CD4-positive, alpha-beta T cell (primary cell): ENCODE data around the gene ARID4B. TPM values are rescaled to one million over a fixed set of nuclear protein-coding genes. Genes with fewer than 3 reads are reported as not detected.
A peak's percentile ranks its signal among the peaks of the same experiment; 100 is the strongest.
"Not testable (repeated sequence)": the region's sequence is repeated elsewhere in the genome, so short reads cannot be mapped to it uniquely, and the experiment has no call there.

Experiments used
- ATAC-seq: fragments of 200-7000 bp; cut with Tn5 transposase; one replicate; pipeline ENCODE4 v1.10.0; 2022; ENCODE audit warnings: mild to moderate bottlenecking; ENCODE audit not compliant: poor library complexity
- CTCF ChIA-PET: fragments of 350-600 bp; sonication (Branson Sonifier 250); formaldehyde crosslinking; loops from one replicate; lab custom pipeline; 2021; ENCODE audit warnings: antibody characterized with exemption, inconsistent platforms; lab: Charles Lee
- POLR2A ChIA-PET: fragments of 350-600 bp; sonication (Branson Sonifier 250); formaldehyde crosslinking; loops from one replicate; lab custom pipeline; 2021; ENCODE audit warnings: antibody characterized with exemption, inconsistent platforms; lab: Charles Lee
- DNase-seq, 14 experiments: peaks; one replicate each; pipeline ENCODE4 v3.0.0-alpha.2; 2013 to 2020; ENCODE audit warnings: mixed read lengths in 2 of 14
- H3K27ac ChIP-seq, 2 donors: one replicate each; pipeline versions ENCODE4 v1.5.1 to v1.7.0; 2013; ENCODE audit warnings: low read length in 2 of 2, low read depth in 1 of 2, mild to moderate bottlenecking in 1 of 2
- H3K27me3 ChIP-seq, 2 experiments: 1 replicate in 1 of 2; 2 replicates in 1 of 2; pipeline versions ENCODE4 v1.6.1 to v1.7.0; 2013; ENCODE audit warnings: low read length in 2 of 2, control low read depth in 1 of 2, mild to moderate bottlenecking in 1 of 2, moderate library complexity in 1 of 2; ENCODE audit not compliant: insufficient read depth in 2 of 2, control insufficient read depth in 1 of 2
- H3K36me3 ChIP-seq: one replicate; pipeline ENCODE4 v1.6.1; 2013; ENCODE audit warnings: low read length, control low read depth; ENCODE audit not compliant: insufficient read depth
- H3K4me1 ChIP-seq: one replicate; pipeline ENCODE4 v1.6.1; 2013; ENCODE audit warnings: low read length, control low read depth; ENCODE audit not compliant: insufficient read depth
- H3K4me3 ChIP-seq: one replicate; pipeline ENCODE4 v1.5.1; 2013; ENCODE audit warnings: mild to moderate bottlenecking, low read length, moderate library complexity
- H3K9me3 ChIP-seq, 2 experiments: 1 replicate in 1 of 2; 2 replicates in 1 of 2; pipeline versions ENCODE4 v1.6.1 to v1.7.0; 2013; ENCODE audit warnings: low read length in 2 of 2, mild to moderate bottlenecking in 2 of 2, control low read depth in 1 of 2, moderate library complexity in 1 of 2; ENCODE audit not compliant: control insufficient read depth in 1 of 2, insufficient read depth in 1 of 2
- H3K27ac Mint-ChIP-seq: one replicate; pipeline ENCODE4 v1.8.0; 2020; ENCODE audit warnings: mixed read lengths
- H3K27me3 Mint-ChIP-seq: one replicate; pipeline ENCODE4 v1.8.0; 2021; ENCODE audit warnings: mixed read lengths
- H3K36me3 Mint-ChIP-seq: one replicate; pipeline ENCODE4 v1.8.0; 2021; ENCODE audit warnings: low read depth, mixed read lengths
- H3K4me1 Mint-ChIP-seq: one replicate; pipeline ENCODE4 v1.8.0; 2021; ENCODE audit warnings: low read depth, mixed read lengths
- H3K4me3 Mint-ChIP-seq: one replicate; pipeline ENCODE4 v1.8.0; 2020; ENCODE audit warnings: mild to moderate bottlenecking, mixed read lengths
- H3K9me3 Mint-ChIP-seq: one replicate; pipeline ENCODE4 v1.8.0; 2020; ENCODE audit warnings: mixed read lengths
- CTCF ChIP-seq: fragments of 200-600 bp; IDR thresholded peaks from one replicate; pipeline ENCODE4 v1.8.0; 2022; ENCODE audit warnings: antibody characterized with exemption, mild to moderate bottlenecking
- intact Hi-C, 2 experiments: fragments of 100-400 bp; cut with DNase I in 1 of 2; cut with micrococcal nuclease in 1 of 2; formaldehyde crosslinking; loops; one replicate each; pipeline versions ENCODE4 v1.15.1 to v1.9.0; 2023 to 2025; cut with DNase I, micrococcal nuclease
- total RNA-seq, 174 experiments: library from RNA in 2 of 174; stranded (reverse) in 2 of 174; gene quantifications; one replicate each; pipeline ENCODE4 v1.2.3 and lab custom pipeline; 2021 to 2026

The ARID4B gene
- total RNA-seq, 2 experiments from 2014 or later = 127 to 130 TPM

- ChIA-PET POLR2A (interaction anchor here (0.6 to 2.1 kb wide), 37 partner anchors 9 to 1634 kb away, joined by 3 to 67 read pairs (median 5); partner anchors contain the start of genes ARID4B, B3GALNT2, COA6 and GGPS1), CTCF (interaction anchor here (0.8 to 1.3 kb wide), 8 partner anchors 11 to 256 kb away, joined by 3 to 4 read pairs (median 3); no protein-coding TSS in a partner anchor)
- H3K27me3 ChIP-seq = no peaks in the 10 kb centered on the region
- TF ChIP-seq CTCF = no peak
- peak; percentile 86 to 96 (median 90) for DNase-seq
- H3K4me3 Mint-ChIP-seq = peak within 1 kb of the TSS; percentile 95
- peak; percentile 84 for ATAC-seq
- peaks cover 27% of the 10 kb centered on the region for H3K36me3 Mint-ChIP-seq
- H3K9me3 Mint-ChIP-seq = no peaks in the 10 kb centered on the region
- H3K4me1 Mint-ChIP-seq = peaks cover 26% of the 10 kb centered on the region
- peak within 1 kb of the TSS; percentile 97 for H3K27ac Mint-ChIP-seq
- no peaks in the 10 kb centered on the region for H3K27me3 Mint-ChIP-seq
- peak within 1 kb of the TSS; percentile 82 to 88 for H3K27ac ChIP-seq
- H3K4me1 ChIP-seq = peaks cover 43% of the 10 kb centered on the region
- H3K9me3 ChIP-seq = no peaks in the 10 kb centered on the region
- H3K4me3 ChIP-seq = peak within 1 kb of the TSS; percentile 75
- intact Hi-C loops = loop anchor here (1.0 to 10.0 kb wide), 6 partner anchors 32 to 168 kb away; partner anchors contain the start of genes TOMM20 (in 2 of the 2), ARID4B (in 1 of the 2) and GGPS1 (in 1 of the 2)
- peaks cover 35% of the 10 kb centered on the region for H3K36me3 ChIP-seq
Observed at GRCh38 chr1:235160957-235161684, 166.9 kb downstream of the ARID4B start, which contains the start of gene RBM34. Gene RBM34 (minus strand): TSS chr1:235161250. CDS start chr1:235161226, 24 bp downstream.

GRCh38 chr1:235160383-235160956, 167.5 kb downstream of the ARID4B start:
- peaks cover 26% of the 10 kb centered on the region for H3K4me1 Mint-ChIP-seq
- Histone ChIP-seq H3K4me1 (peaks cover 43% of the 10 kb centered on the region), H3K9me3 (no peaks in the 10 kb centered on the region), H3K27me3 (no peaks in the 10 kb centered on the region), H3K36me3 (peaks cover 35% of the 10 kb centered on the region), H3K4me3 (peak overlapping the region; percentile 75), H3K27ac (peak overlapping the region; percentile 82 to 88)
- TF ChIP-seq CTCF = no peak
- ATAC-seq (peak; percentile 63), DNase-seq (peak in 4 of 14 experiments; percentile 14 to 79 (median 71))
- POLR2A ChIA-PET = interaction anchor here (0.6 to 2.1 kb wide), 34 partner anchors 8 to 1635 kb away, joined by 3 to 67 read pairs (median 6); partner anchors contain the start of genes ARID4B, B3GALNT2, COA6 and GGPS1
- H3K27ac Mint-ChIP-seq = peak overlapping the region; percentile 97
- no peaks in the 10 kb centered on the region for H3K9me3 Mint-ChIP-seq
- H3K27me3 Mint-ChIP-seq = no peaks in the 10 kb centered on the region
- intact Hi-C loops = loop anchor here (2.0 to 10.0 kb wide), 5 partner anchors 32 to 168 kb away; partner anchors contain the start of genes ARID4B (in 1 of the 2), GGPS1 (in 1 of the 2) and TOMM20 (in 1 of the 2)
- CTCF ChIA-PET = interaction anchor here (0.8 to 1.3 kb wide), 8 partner anchors 10 to 257 kb away, joined by 3 to 4 read pairs (median 3); no protein-coding TSS in a partner anchor
- H3K4me3 Mint-ChIP-seq = peak overlapping the region; percentile 95
- H3K36me3 Mint-ChIP-seq = peaks cover 27% of the 10 kb centered on the region

- H3K9me3 Mint-ChIP-seq, ATAC-seq, DNase-seq, H3K27me3 ChIP-seq, H3K27ac ChIP-seq, H3K27me3 Mint-ChIP-seq, H3K9me3 ChIP-seq: not testable (repeated sequence)
- peak overlapping the region; percentile 95 for H3K4me3 Mint-ChIP-seq
- H3K36me3 Mint-ChIP-seq = peaks cover 29% of the 10 kb centered on the region
- Histone ChIP-seq H3K36me3 (peaks cover 39% of the 10 kb centered on the region), H3K4me1 (peaks cover 46% of the 10 kb centered on the region), H3K4me3 (peak overlapping the region; percentile 75)
- intact Hi-C loops = loop anchor here (2.0 to 10.0 kb wide), 5 partner anchors 31 to 169 kb away; partner anchors contain the start of genes ARID4B (in 1 of the 2), GGPS1 (in 1 of the 2) and TOMM20 (in 1 of the 2)
- H3K27ac Mint-ChIP-seq = peak overlapping the region; percentile 97
- CTCF ChIA-PET = interaction anchor here (1.2 kb wide), 1 partner anchor 9 kb away, joined by 3 read pairs; no protein-coding TSS in a partner anchor
- H3K4me1 Mint-ChIP-seq = peaks cover 26% of the 10 kb centered on the region
- POLR2A ChIA-PET = interaction anchor here (0.8 to 2.1 kb wide), 4 partner anchors 37 to 787 kb away, joined by 3 to 9 read pairs (median 6); partner anchors contain the start of genes COA6 and TBCE
Observed at GRCh38 chr1:235159930-235160329, 168.0 kb downstream of the ARID4B start.

GRCh38 chr1:235159284-235159683, 168.7 kb downstream of the ARID4B start:
- Mint-ChIP-seq H3K4me1 (peaks cover 26% of the 10 kb centered on the region), H3K4me3 (peak overlapping the region; percentile 95), H3K27ac (peak overlapping the region; percentile 97), H3K36me3 (peaks cover 32% of the 10 kb centered on the region)
- ATAC-seq, H3K4me3 ChIP-seq, H3K9me3 Mint-ChIP-seq, intact Hi-C loops, CTCF ChIA-PET, H3K27me3 Mint-ChIP-seq, H3K27ac ChIP-seq, H3K27me3 ChIP-seq, H3K9me3 ChIP-seq, DNase-seq: not testable (repeated sequence)
- POLR2A ChIA-PET = interaction anchor here (0.6 to 1.6 kb wide), 4 partner anchors 37 to 681 kb away, joined by 3 to 4 read pairs (median 4); no protein-coding TSS in a partner anchor
- peaks cover 46% of the 10 kb centered on the region for H3K36me3 ChIP-seq
- H3K4me1 ChIP-seq = peaks cover 46% of the 10 kb centered on the region
